Measurements from ENCODE around the gene ISG15. TPM values are rescaled to one million over a fixed set of nuclear protein-coding genes. Genes with fewer than 3 reads are reported as not detected.

ISG15 gene
- total RNA-seq, 2 experiments from 2014 or later, result 385 to 413 TPM

GRCh38 chr1:1047407-1047806 is 34.1 kb downstream of the ISG15 start:
- Mint-ChIP-seq H3K27me3 (ENCODE audit: low read depth) (no peaks in the 10 kb centered on the region), H3K4me1 (ENCODE audit: low read depth) (no peaks in the 10 kb centered on the region), H3K9me3 (ENCODE audit: insufficient read depth) (no peaks in the 10 kb centered on the region), H3K4me3 (no peak overlapping the region), H3K27ac (no peak overlapping the region), H3K36me3 (ENCODE audit: low read depth) (peaks cover 11% of the 10 kb centered on the region)
- ATAC-seq, result no peak
- POLR2A ChIA-PET, result no interaction called here
- no peak for DNase-seq
- CTCF ChIA-PET, result no interaction called here

GRCh38 chr1:1047963-1048362 is 34.7 kb downstream of the ISG15 start:
- no peak for ATAC-seq
- CTCF ChIA-PET, result no interaction called here
- no peaks in the 10 kb centered on the region for H3K4me1 Mint-ChIP-seq (ENCODE audit: low read depth)
- H3K36me3 Mint-ChIP-seq (ENCODE audit: low read depth), result peaks cover 11% of the 10 kb centered on the region
- no peak overlapping the region for H3K4me3 Mint-ChIP-seq
- H3K27me3 Mint-ChIP-seq (ENCODE audit: low read depth), result no peaks in the 10 kb centered on the region
- H3K27ac Mint-ChIP-seq, result no peak overlapping the region
- POLR2A ChIA-PET, result no interaction called here
- H3K9me3 Mint-ChIP-seq (ENCODE audit: insufficient read depth), result no peaks in the 10 kb centered on the region
- DNase-seq, result no peak

- ChIA-PET POLR2A (no interaction called here), CTCF (no interaction called here)
- no peak for DNase-seq
- ATAC-seq, result no peak
- Mint-ChIP-seq H3K27me3 (ENCODE audit: low read depth) (no peaks in the 10 kb centered on the region), H3K36me3 (ENCODE audit: low read depth) (peaks cover 8% of the 10 kb centered on the region), H3K4me3 (no peak overlapping the region), H3K9me3 (ENCODE audit: insufficient read depth) (no peaks in the 10 kb centered on the region), H3K4me1 (ENCODE audit: low read depth) (no peaks in the 10 kb centered on the region), H3K27ac (no peak overlapping the region)
These were observed 35.5 kb downstream of the ISG15 start for GRCh38 chr1:1048765-1049164.

GRCh38 chr1:1049318-1050165 is 36.2 kb downstream of the ISG15 start:
- H3K4me3 Mint-ChIP-seq, result no peak overlapping the region
- ATAC-seq (no peak), DNase-seq (no peak)
- no peaks in the 10 kb centered on the region for H3K27me3 Mint-ChIP-seq (ENCODE audit: low read depth)
- H3K4me1 Mint-ChIP-seq (ENCODE audit: low read depth), result no peaks in the 10 kb centered on the region
- H3K36me3 Mint-ChIP-seq (ENCODE audit: low read depth), result peaks cover 8% of the 10 kb centered on the region
- no peak overlapping the region for H3K27ac Mint-ChIP-seq
- ChIA-PET CTCF (no interaction called here), POLR2A (no interaction called here)
- H3K9me3 Mint-ChIP-seq (ENCODE audit: insufficient read depth), result no peaks in the 10 kb centered on the region

GRCh38 chr1:1050577-1051052 is 37.3 kb downstream of the ISG15 start:
- Mint-ChIP-seq H3K9me3 (ENCODE audit: insufficient read depth) (no peaks in the 10 kb centered on the region), H3K4me3 (no peak overlapping the region), H3K36me3 (ENCODE audit: low read depth) (peaks cover 8% of the 10 kb centered on the region), H3K27me3 (ENCODE audit: low read depth) (no peaks in the 10 kb centered on the region), H3K27ac (no peak overlapping the region), H3K4me1 (ENCODE audit: low read depth) (no peaks in the 10 kb centered on the region)
- ChIA-PET POLR2A (no interaction called here), CTCF (no interaction called here)
- DNase-seq (no peak), ATAC-seq (no peak)

GRCh38 chr1:1051127-1051810 is 38.0 kb downstream of the ISG15 start:
- POLR2A ChIA-PET, result no interaction called here
- CTCF ChIA-PET, result no interaction called here
- no peaks in the 10 kb centered on the region for H3K4me1 Mint-ChIP-seq (ENCODE audit: low read depth)

GRCh38 chr1:1052003-1052840 is 38.9 kb downstream of the ISG15 start:
- ATAC-seq, result no peak

More at GRCh38 chr1:1051127-1051810, 38.0 kb downstream of the ISG15 start:
- no peaks in the 10 kb centered on the region for H3K9me3 Mint-ChIP-seq (ENCODE audit: insufficient read depth)
- ATAC-seq (no peak), DNase-seq (no peak)
- no peak overlapping the region for H3K27ac Mint-ChIP-seq
- H3K4me3 Mint-ChIP-seq, result no peak overlapping the region
- peaks cover 8% of the 10 kb centered on the region for H3K36me3 Mint-ChIP-seq (ENCODE audit: low read depth)
- no peaks in the 10 kb centered on the region for H3K27me3 Mint-ChIP-seq (ENCODE audit: low read depth)

GRCh38 chr1:1053022-1053421 is 39.7 kb downstream of the ISG15 start:
- no peak overlapping the region for H3K4me3 Mint-ChIP-seq
- no peaks in the 10 kb centered on the region for H3K9me3 Mint-ChIP-seq (ENCODE audit: insufficient read depth)
- DNase-seq (no peak), ATAC-seq (no peak)
- ChIA-PET POLR2A (no interaction called here), CTCF (no interaction called here)
- peaks cover 6% of the 10 kb centered on the region for H3K36me3 Mint-ChIP-seq (ENCODE audit: low read depth)
- H3K27ac Mint-ChIP-seq, result no peak overlapping the region
- no peaks in the 10 kb centered on the region for H3K27me3 Mint-ChIP-seq (ENCODE audit: low read depth)
- peaks cover under 1% of the 10 kb centered on the region for H3K4me1 Mint-ChIP-seq (ENCODE audit: low read depth)

More at GRCh38 chr1:1052003-1052840, 38.9 kb downstream of the ISG15 start:
- H3K9me3 Mint-ChIP-seq (ENCODE audit: insufficient read depth), result no peaks in the 10 kb centered on the region
- CTCF ChIA-PET, result no interaction called here
- no peaks in the 10 kb centered on the region for H3K4me1 Mint-ChIP-seq (ENCODE audit: low read depth)
- H3K4me3 Mint-ChIP-seq, result no peak overlapping the region
- no peak overlapping the region for H3K27ac Mint-ChIP-seq
- no peaks in the 10 kb centered on the region for H3K27me3 Mint-ChIP-seq (ENCODE audit: low read depth)
- H3K36me3 Mint-ChIP-seq (ENCODE audit: low read depth), result peaks cover 6% of the 10 kb centered on the region
- DNase-seq, result no peak
- POLR2A ChIA-PET, result no interaction called here

- peaks cover 6% of the 10 kb centered on the region for H3K36me3 Mint-ChIP-seq (ENCODE audit: low read depth)
- H3K4me1 Mint-ChIP-seq (ENCODE audit: low read depth), result peaks cover 6% of the 10 kb centered on the region
- CTCF ChIA-PET, result no interaction called here
- DNase-seq (no peak), ATAC-seq (no peak)
- H3K4me3 Mint-ChIP-seq, result no peak overlapping the region
- H3K9me3 Mint-ChIP-seq (ENCODE audit: insufficient read depth), result no peaks in the 10 kb centered on the region
- POLR2A ChIA-PET, result no interaction called here
- H3K27ac Mint-ChIP-seq, result no peak overlapping the region
- peaks cover 3% of the 10 kb centered on the region for H3K27me3 Mint-ChIP-seq (ENCODE audit: low read depth)
These were observed 40.4 kb downstream of the ISG15 start for GRCh38 chr1:1053682-1054081.

GRCh38 chr1:1054099-1054700 is 40.9 kb downstream of the ISG15 start:
- POLR2A ChIA-PET, result interaction anchor here (1.1 kb wide), 1 partner anchor 13 kb away, joined by 3 read pairs; no protein-coding TSS in a partner anchor
- ATAC-seq (no peak), DNase-seq (no peak)
- H3K27ac Mint-ChIP-seq, result no peak overlapping the region
- no peak overlapping the region for H3K4me3 Mint-ChIP-seq
- H3K36me3 Mint-ChIP-seq (ENCODE audit: low read depth), result peaks cover 6% of the 10 kb centered on the region
- peaks cover 10% of the 10 kb centered on the region for H3K4me1 Mint-ChIP-seq (ENCODE audit: low read depth)
- no peaks in the 10 kb centered on the region for H3K9me3 Mint-ChIP-seq (ENCODE audit: insufficient read depth)
- CTCF ChIA-PET, result no interaction called here
- H3K27me3 Mint-ChIP-seq (ENCODE audit: low read depth), result peaks cover 3% of the 10 kb centered on the region

- Mint-ChIP-seq H3K27me3 (ENCODE audit: low read depth) (peaks cover 3% of the 10 kb centered on the region), H3K9me3 (ENCODE audit: insufficient read depth) (no peaks in the 10 kb centered on the region), H3K27ac (no peak overlapping the region), H3K4me1 (ENCODE audit: low read depth) (peaks cover 11% of the 10 kb centered on the region), H3K4me3 (no peak overlapping the region), H3K36me3 (ENCODE audit: low read depth) (peaks cover 6% of the 10 kb centered on the region)
- ChIA-PET CTCF (interaction anchor here (1.4 kb wide), 1 partner anchor 9 kb away, joined by 6 read pairs; no protein-coding TSS in a partner anchor), POLR2A (interaction anchor here (1.1 kb wide), 1 partner anchor 14 kb away, joined by 3 read pairs; no protein-coding TSS in a partner anchor)
- ATAC-seq, result no peak
- no peak for DNase-seq
These were observed 41.7 kb downstream of the ISG15 start for GRCh38 chr1:1054971-1055370.
